Measurements from ENCODE around the gene FDXACB1. TPM values are rescaled to one million over a fixed set of nuclear protein-coding genes. Genes with fewer than 3 reads are reported as not detected.

The FDXACB1 gene
- total RNA-seq, 1 experiment from 2014 or later: 1.0 TPM

- Mint-ChIP-seq H3K27ac (ENCODE audit: low read depth, unreplicated experiment) (no peak overlapping the region), H3K4me3 (ENCODE audit: unreplicated experiment) (no peak overlapping the region), H3K36me3 (ENCODE audit: insufficient read depth, unreplicated experiment) (no peaks in the 10 kb centered on the region), H3K9me3 (ENCODE audit: unreplicated experiment) (no peaks in the 10 kb centered on the region), H3K4me1 (ENCODE audit: insufficient read depth, unreplicated experiment) (peaks cover 18% of the 10 kb centered on the region), H3K27me3 (ENCODE audit: insufficient read depth, unreplicated experiment) (no peaks in the 10 kb centered on the region)
- no peak for DNase-seq (ENCODE audit: unreplicated experiment)
- POLR2A ChIA-PET: interaction anchor here (1.3 to 3.5 kb wide), 4 partner anchors 11 to 115 kb away, joined by 3 to 18 read pairs (median 11); partner anchors contain the start of gene DLAT
- intact Hi-C loops (cut with micrococcal nuclease): no loop called here
- no TSS peak for BruUV-seq (replicated peaks)
- TF ChIP-seq CTCF (IDR thresholded peaks at IDR 0.05; ENCODE audit: unreplicated experiment): no peak
- CTCF ChIA-PET: no interaction called here
Observed at GRCh38 chr11:111909378-111909777, 30.4 kb upstream of the FDXACB1 start.

- intact Hi-C loops (cut with micrococcal nuclease): no loop called here
- no peak for DNase-seq (ENCODE audit: unreplicated experiment)
- no peak overlapping the region for H3K27ac Mint-ChIP-seq (ENCODE audit: low read depth, unreplicated experiment)
- no peak for TF ChIP-seq CTCF (IDR thresholded peaks at IDR 0.05; ENCODE audit: unreplicated experiment)
- no peaks in the 10 kb centered on the region for H3K36me3 Mint-ChIP-seq (ENCODE audit: insufficient read depth, unreplicated experiment)
- CTCF ChIA-PET: interaction anchor here (1.2 kb wide), 1 partner anchor 31 kb away, joined by 3 read pairs; no protein-coding TSS in a partner anchor
- peaks cover 18% of the 10 kb centered on the region for H3K4me1 Mint-ChIP-seq (ENCODE audit: insufficient read depth, unreplicated experiment)
- BruUV-seq (replicated peaks): no TSS peak
- H3K27me3 Mint-ChIP-seq (ENCODE audit: insufficient read depth, unreplicated experiment): no peaks in the 10 kb centered on the region
- H3K9me3 Mint-ChIP-seq (ENCODE audit: unreplicated experiment): no peaks in the 10 kb centered on the region
- H3K4me3 Mint-ChIP-seq (ENCODE audit: unreplicated experiment): no peak overlapping the region
- POLR2A ChIA-PET: interaction anchor here (0.7 to 3.5 kb wide), 6 partner anchors 16 to 116 kb away, joined by 3 to 18 read pairs (median 4); partner anchors contain the start of gene DLAT
Observed at GRCh38 chr11:111908639-111909305, 29.8 kb upstream of the FDXACB1 start.

- no TSS peak for BruUV-seq (replicated peaks)
- intact Hi-C loops (cut with micrococcal nuclease): no loop called here
- H3K9me3 Mint-ChIP-seq (ENCODE audit: unreplicated experiment): no peaks in the 10 kb centered on the region
- H3K4me3 Mint-ChIP-seq (ENCODE audit: unreplicated experiment): no peak overlapping the region
- H3K36me3 Mint-ChIP-seq (ENCODE audit: insufficient read depth, unreplicated experiment): no peaks in the 10 kb centered on the region
- H3K27me3 Mint-ChIP-seq (ENCODE audit: insufficient read depth, unreplicated experiment): no peaks in the 10 kb centered on the region
- no peak for TF ChIP-seq CTCF (IDR thresholded peaks at IDR 0.05; ENCODE audit: unreplicated experiment)
- ChIA-PET CTCF (interaction anchor here (0.6 to 1.0 kb wide), 2 partner anchors 53 to 75 kb away, joined by 4 to 7 read pairs; no protein-coding TSS in a partner anchor), POLR2A (interaction anchor here (1.5 kb wide), 1 partner anchor 8 kb away, joined by 5 read pairs; no protein-coding TSS in a partner anchor)
- DNase-seq (ENCODE audit: unreplicated experiment): no peak
- H3K4me1 Mint-ChIP-seq (ENCODE audit: insufficient read depth, unreplicated experiment): peaks cover 11% of the 10 kb centered on the region
- H3K27ac Mint-ChIP-seq (ENCODE audit: low read depth, unreplicated experiment): no peak overlapping the region
Observed at GRCh38 chr11:111906680-111907079, 27.7 kb upstream of the FDXACB1 start.

GRCh38 chr11:111905411-111905810 is 26.4 kb upstream of the FDXACB1 start:
- Mint-ChIP-seq H3K4me1 (ENCODE audit: insufficient read depth, unreplicated experiment) (no peaks in the 10 kb centered on the region), H3K27me3 (ENCODE audit: insufficient read depth, unreplicated experiment) (no peaks in the 10 kb centered on the region), H3K4me3 (ENCODE audit: unreplicated experiment) (no peak overlapping the region), H3K9me3 (ENCODE audit: unreplicated experiment) (no peaks in the 10 kb centered on the region), H3K27ac (ENCODE audit: low read depth, unreplicated experiment) (no peak overlapping the region), H3K36me3 (ENCODE audit: insufficient read depth, unreplicated experiment) (no peaks in the 10 kb centered on the region)
- TF ChIP-seq CTCF (IDR thresholded peaks at IDR 0.05; ENCODE audit: unreplicated experiment): no peak
- no peak for DNase-seq (ENCODE audit: unreplicated experiment)
- CTCF ChIA-PET: no interaction called here
- POLR2A ChIA-PET: interaction anchor here (0.6 to 1.2 kb wide), 4 partner anchors 21 to 352 kb away, joined by 3 read pairs; no protein-coding TSS in a partner anchor
- no TSS peak for BruUV-seq (replicated peaks)
- intact Hi-C loops (cut with micrococcal nuclease): no loop called here
